Common myeloid progenitor, CD34-positive (primary cell): ENCODE data around the gene PITPNC1.

Source experiments
- CTCF ChIA-PET: fragments of 350-600 bp; sonication (Branson Sonifier 250); formaldehyde crosslinking; loops from one replicate; lab custom pipeline; 2021; ENCODE audit warnings: antibody characterized with exemption; lab: Charles Lee
- POLR2A ChIA-PET: fragments of 350-600 bp; sonication (Branson Sonifier 250); formaldehyde crosslinking; loops from one replicate; lab custom pipeline; 2021; ENCODE audit warnings: antibody characterized with exemption; lab: Charles Lee
- DNase-seq, 3 donors: peaks; one replicate each; pipeline versions ENCODE4 v3.0.0 to v3.0.0-alpha.2; 2013
- H3K27ac ChIP-seq, 2 experiments: 1 replicate in 1 of 2; 2 replicates in 1 of 2; pipeline ENCODE4 v1.7.0; 2013; ENCODE audit warnings: inconsistent platforms in 2 of 2, low read length in 2 of 2, mild to moderate bottlenecking in 2 of 2, low read depth in 1 of 2, moderate library complexity in 1 of 2; ENCODE audit not compliant: severe bottlenecking in 2 of 2, insufficient read depth in 1 of 2, poor library complexity in 1 of 2
- H3K27me3 ChIP-seq, 5 experiments: replicated peaks in 2 of 5; 1 replicate in 3 of 5; 2 replicates in 2 of 5; pipeline versions ENCODE4 v1.6.1 to v1.7.0; 2013; ENCODE audit warnings: low read length in 4 of 5, mild to moderate bottlenecking in 2 of 5, moderate library complexity in 2 of 5, inconsistent platforms in 1 of 5; ENCODE audit not compliant: insufficient read depth in 5 of 5, control insufficient read depth in 4 of 5
- H3K36me3 ChIP-seq, 4 experiments: 1 replicate in 2 of 4; 2 replicates in 2 of 4; pipeline versions ENCODE4 v1.6.1 to v1.7.0; 2013; ENCODE audit warnings: low read length in 3 of 4, control low read depth in 1 of 4, mild to moderate bottlenecking in 1 of 4; ENCODE audit not compliant: control insufficient read depth in 4 of 4, insufficient read depth in 4 of 4
- H3K4me1 ChIP-seq, 4 experiments: 1 replicate in 3 of 4; 2 replicates in 1 of 4; pipeline versions ENCODE4 v1.6.1 to v1.7.1; 2013; ENCODE audit warnings: low read length in 3 of 4, mild to moderate bottlenecking in 3 of 4, control low read depth in 1 of 4, inconsistent platforms in 1 of 4, moderate library complexity in 1 of 4; ENCODE audit not compliant: control insufficient read depth in 4 of 4, insufficient read depth in 4 of 4; ENCODE audit errors: control extremely low read depth in 1 of 4
- H3K4me3 ChIP-seq, 7 experiments: 1 replicate in 4 of 7; 2 replicates in 3 of 7; pipeline versions ENCODE4 v1.5.1 to v1.7.0; 2013; ENCODE audit warnings: mild to moderate bottlenecking in 7 of 7, low read length in 6 of 7, moderate library complexity in 6 of 7, inconsistent platforms in 2 of 7, low read depth in 2 of 7, control low read depth in 1 of 7; ENCODE audit not compliant: insufficient read depth in 4 of 7, control insufficient read depth in 1 of 7; ENCODE audit errors: extremely low read depth in 1 of 7
- H3K9me3 ChIP-seq, 5 experiments: 1 replicate in 4 of 5; 2 replicates in 1 of 5; pipeline versions ENCODE4 v1.6.1 to v1.7.1; 2013; ENCODE audit warnings: low read length in 4 of 5, mild to moderate bottlenecking in 2 of 5, inconsistent platforms in 1 of 5, low read depth in 1 of 5, moderate library complexity in 1 of 5; ENCODE audit not compliant: control insufficient read depth in 4 of 5, insufficient read depth in 2 of 5; ENCODE audit errors: control extremely low read depth in 1 of 5
- WGBS: methylation state at CpG from one replicate; pipeline ENCODE4 v1.1.5; 2013; ENCODE audit not compliant: insufficient coverage; 5-methylcytosine and 5-hydroxymethylcytosine counted together

PITPNC1 gene

DNA sequence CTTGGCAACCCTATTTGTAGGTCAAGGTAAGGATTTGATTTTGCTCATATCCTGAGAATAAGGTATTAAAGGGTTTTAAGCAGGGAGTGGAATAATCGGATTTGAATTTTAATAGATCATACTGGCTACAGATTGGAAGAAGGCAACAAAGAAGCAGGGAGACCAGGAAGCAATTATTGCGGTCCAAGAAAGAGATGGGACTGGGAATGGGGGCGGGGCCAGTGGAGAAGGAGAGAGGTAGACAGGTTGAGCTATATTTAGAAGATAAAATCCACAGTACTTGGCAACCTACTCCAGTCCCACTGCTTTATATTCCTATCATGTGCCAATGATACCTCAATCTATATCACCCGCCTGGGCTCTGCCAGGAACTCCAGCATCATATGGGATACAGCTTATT, 334.8 kb downstream of the PITPNC1 start:
- ChIA-PET CTCF (no interaction called here), POLR2A (interaction anchor here (0.5 kb wide), 1 partner anchor 20 kb away, joined by 3 read pairs; no protein-coding TSS in a partner anchor)
- WGBS: 94% methylated on average over 3 of the region's 4 CpGs
- peaks cover 1 to 5% (median 1%) of the 10 kb centered on the region in 4 experiments for H3K4me1 ChIP-seq
- no peak overlapping the region for H3K4me3 ChIP-seq
- no peak overlapping the region for H3K27ac ChIP-seq
- H3K27me3 ChIP-seq: no peaks in the 10 kb centered on the region
- no peak for DNase-seq
- no peaks in the 10 kb centered on the region for H3K36me3 ChIP-seq
- peaks cover 0 to 4% (median 0%) of the 10 kb centered on the region in 5 experiments for H3K9me3 ChIP-seq

DNA sequence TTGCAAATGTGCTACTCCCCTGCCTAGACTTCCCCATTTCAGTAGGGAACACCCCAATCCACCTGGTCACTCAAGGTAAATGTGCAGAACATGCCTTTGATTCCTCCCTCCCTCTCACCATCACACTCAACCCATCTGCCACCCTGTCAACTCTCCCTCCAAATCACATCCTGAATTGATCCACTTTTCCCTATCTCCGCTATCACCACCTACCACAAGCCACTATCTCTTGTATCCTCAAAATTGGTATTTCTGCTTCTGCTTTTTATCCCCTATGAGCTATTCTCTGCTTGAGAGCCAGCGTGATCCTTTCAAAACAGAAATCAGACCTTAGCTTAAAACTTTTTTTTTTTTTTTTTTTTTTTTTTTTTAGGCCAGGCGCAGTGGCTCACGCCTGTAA, 335.3 kb downstream of the PITPNC1 start:
- peaks cover 0 to 4% (median 0%) of the 10 kb centered on the region in 5 experiments for H3K9me3 ChIP-seq
- DNase-seq: peak in 2 of 3 donors; percentile 15 to 38
- H3K36me3 ChIP-seq: no peaks in the 10 kb centered on the region
- CTCF ChIA-PET: no interaction called here
- 97% methylated on average over 4 of the region's 4 CpGs for WGBS
- no peaks in the 10 kb centered on the region for H3K27me3 ChIP-seq
- H3K27ac ChIP-seq: no peak overlapping the region
- H3K4me3 ChIP-seq: no peak overlapping the region
- POLR2A ChIA-PET: no interaction called here
- H3K4me1 ChIP-seq: peaks cover 5 to 10% (median 6%) of the 10 kb centered on the region in 4 experiments

DNA sequence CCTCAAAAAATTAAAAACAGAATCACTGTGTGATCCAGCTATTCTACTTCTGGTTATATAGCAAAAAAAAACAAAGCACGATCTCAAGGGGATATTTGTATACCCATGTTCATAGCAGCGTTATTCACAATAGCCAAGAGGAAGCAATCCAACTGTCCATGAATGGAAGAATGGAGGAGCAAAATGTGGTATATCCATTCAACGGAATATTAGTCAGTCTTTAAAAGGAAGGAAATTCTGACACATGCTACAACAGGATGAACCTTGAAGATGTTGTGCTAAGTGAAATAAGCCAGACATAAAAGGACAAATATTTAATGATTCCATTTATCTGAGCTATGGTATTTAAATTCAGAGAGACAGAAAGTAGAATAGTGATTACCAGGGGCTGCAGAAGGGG, 336.1 kb downstream of the PITPNC1 start:
- POLR2A ChIA-PET: no interaction called here

DNA sequence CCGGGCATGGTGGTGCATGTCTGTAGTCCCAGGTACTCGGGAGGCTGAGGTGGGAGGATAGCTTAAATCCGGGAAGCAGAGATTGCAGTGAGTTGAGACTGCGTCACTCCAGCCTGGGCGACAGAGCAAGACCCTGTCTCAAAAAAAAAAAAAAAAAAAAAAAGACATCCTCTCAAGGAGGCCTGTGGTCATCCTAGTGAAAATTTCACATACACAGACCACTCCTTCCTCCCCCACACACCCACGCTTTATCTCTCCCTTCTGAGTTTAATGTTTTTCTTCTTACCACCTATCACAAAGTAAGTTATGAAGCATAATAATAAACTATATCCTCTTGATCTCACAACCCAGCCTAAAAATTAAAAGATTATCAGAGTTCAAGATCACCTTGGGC, 339.3 kb downstream of the PITPNC1 start:
- H3K36me3 ChIP-seq: peaks cover 2 to 8% (median 5%) of the 10 kb centered on the region in 4 experiments
- H3K4me1 ChIP-seq: peaks cover 9 to 27% (median 23%) of the 10 kb centered on the region in 4 experiments
- CTCF ChIA-PET: interaction anchor here (1.1 to 2.2 kb wide), 3 partner anchors 18 to 1043 kb away, joined by 3 to 5 read pairs (median 3); no protein-coding TSS in a partner anchor
- no peak for DNase-seq
- no peaks in the 10 kb centered on the region for H3K27me3 ChIP-seq
- 100% methylated on average over 1 of the region's 6 CpGs for WGBS
- H3K27ac ChIP-seq: peak overlapping the region in 1 of 2 experiments; percentile 99
- peaks cover 0 to 4% (median 0%) of the 10 kb centered on the region in 5 experiments for H3K9me3 ChIP-seq
- POLR2A ChIA-PET: no interaction called here
- H3K4me3 ChIP-seq: no peak overlapping the region

More for the DNA sequence above, 336.1 kb downstream of the PITPNC1 start:
- H3K4me3 ChIP-seq: no peak overlapping the region
- H3K9me3 ChIP-seq: peaks cover 0 to 4% (median 0%) of the 10 kb centered on the region in 5 experiments
- no peaks in the 10 kb centered on the region for H3K36me3 ChIP-seq
- H3K4me1 ChIP-seq: peaks cover 5 to 13% (median 7%) of the 10 kb centered on the region in 4 experiments
- CTCF ChIA-PET: no interaction called here
- no peaks in the 10 kb centered on the region for H3K27me3 ChIP-seq
- no peak for DNase-seq
- H3K27ac ChIP-seq: no peak overlapping the region
- 100% methylated on average over 2 of the region's 3 CpGs for WGBS

DNA sequence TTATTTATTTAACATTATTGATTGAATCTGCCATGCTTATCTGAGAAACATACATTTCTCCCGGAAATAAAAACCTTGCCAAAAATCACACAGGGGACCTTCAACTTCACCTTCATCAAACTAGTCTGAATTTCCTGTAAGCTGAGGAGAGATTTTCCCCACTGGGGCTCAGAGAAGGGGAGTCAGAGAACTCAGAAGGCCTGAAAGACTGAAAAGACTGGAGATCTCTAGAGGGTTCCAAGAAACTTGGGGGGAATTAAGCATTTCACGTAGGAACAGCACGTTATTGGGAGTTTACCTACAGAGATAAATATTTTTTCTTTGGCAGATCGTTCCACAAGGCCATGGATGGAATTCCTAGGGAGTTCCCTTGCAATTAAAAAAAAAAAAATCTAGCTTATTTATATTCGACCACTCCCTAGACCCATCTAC, 340.1 kb downstream of the PITPNC1 start:
- no peaks in the 10 kb centered on the region for H3K27me3 ChIP-seq
- peak overlapping the region; percentile 98 to 99 for H3K27ac ChIP-seq
- H3K9me3 ChIP-seq: peaks cover 0 to 4% (median 0%) of the 10 kb centered on the region in 5 experiments
- ChIA-PET CTCF (interaction anchor here (0.6 to 2.3 kb wide), 9 partner anchors 9 to 1042 kb away, joined by 3 to 15 read pairs (median 3); partner anchors contain the start of gene BPTF), POLR2A (interaction anchor here (0.6 to 2.1 kb wide), 3 partner anchors 108 to 242 kb away, joined by 3 to 11 read pairs (median 3); partner anchors contain the start of gene BPTF)
- DNase-seq: no peak
- H3K4me1 ChIP-seq: peaks cover 9 to 27% (median 23%) of the 10 kb centered on the region in 4 experiments
- 0% methylated on average over 3 of the region's 5 CpGs for WGBS
- peaks cover 10 to 16% (median 12%) of the 10 kb centered on the region in 4 experiments for H3K36me3 ChIP-seq
- H3K4me3 ChIP-seq: peak overlapping the region in 6 of 7 experiments; percentile 82 to 100 (median 100)

- peak within 1 kb of the TSS; percentile 98 to 99 for H3K27ac ChIP-seq
- POLR2A ChIA-PET: interaction anchor here (0.6 to 2.1 kb wide), 4 partner anchors 21 to 243 kb away, joined by 3 to 11 read pairs (median 3); partner anchors contain the start of gene BPTF
- WGBS: 0% methylated on average over 49 of the region's 49 CpGs
Measured at GRCh38 chr17:67717624-67718324, 340.7 kb downstream of the PITPNC1 start, which contains the start of gene NOL11. Gene NOL11 (plus strand): TSS chr17:67717936. CDS start chr17:67717948, 12 bp downstream.

More at GRCh38 chr17:67717624-67718324, 340.7 kb downstream of the PITPNC1 start, which contains the start of gene NOL11:
- peak within 1 kb of the TSS; percentile 82 to 100 (median 100) for H3K4me3 ChIP-seq
- DNase-seq: peak; percentile 99
- CTCF ChIA-PET: interaction anchor here (0.6 to 2.3 kb wide), 15 partner anchors 9 to 1041 kb away, joined by 3 to 15 read pairs (median 3); partner anchors contain the start of gene BPTF
- peaks cover 0 to 4% (median 0%) of the 10 kb centered on the region in 5 experiments for H3K9me3 ChIP-seq
- peaks cover 9 to 27% (median 23%) of the 10 kb centered on the region in 4 experiments for H3K4me1 ChIP-seq
- no peaks in the 10 kb centered on the region for H3K27me3 ChIP-seq
- H3K36me3 ChIP-seq: peaks cover 11 to 21% (median 15%) of the 10 kb centered on the region in 4 experiments
